Dedifferentiated amniotic fluid mesenchymal stem cell (primary cell): ENCODE measurements around the gene SDCCAG8.
"Not testable (repeated sequence)": the region's sequence is repeated elsewhere in the genome, so short reads cannot be mapped to it uniquely, and the experiment has no call there.

Experiments
- DNase-seq: peaks from one replicate; pipeline ENCODE4 v3.0.0-alpha.2; 2016; ENCODE audit errors: extremely low spot score

The SDCCAG8 gene

GRCh38 chr1:243332440-243332839 is 76.6 kb downstream of the SDCCAG8 start:
- DNase-seq: no peak

GRCh38 chr1:243335292-243335691 is 79.5 kb downstream of the SDCCAG8 start:
- no peak for DNase-seq

- DNase-seq: no peak
These were observed 80.3 kb downstream of the SDCCAG8 start for GRCh38 chr1:243336163-243336562.

GRCh38 chr1:243338848-243339247 is 83.0 kb downstream of the SDCCAG8 start:
- not testable (repeated sequence) for DNase-seq

GRCh38 chr1:243341074-243341473 is 85.2 kb downstream of the SDCCAG8 start:
- no peak for DNase-seq

- DNase-seq: peak; percentile 34
These were observed 88.4 kb downstream of the SDCCAG8 start for GRCh38 chr1:243343970-243344937.

- no peak for DNase-seq
These were observed 89.4 kb downstream of the SDCCAG8 start for GRCh38 chr1:243345205-243345604.

GRCh38 chr1:243346016-243346415 is 90.2 kb downstream of the SDCCAG8 start:
- DNase-seq: no peak

GRCh38 chr1:243346468-243346867 is 90.6 kb downstream of the SDCCAG8 start:
- no peak for DNase-seq

- DNase-seq: no peak
These were observed 92.5 kb downstream of the SDCCAG8 start for GRCh38 chr1:243348331-243348730.

- no peak for DNase-seq
These were observed 93.3 kb downstream of the SDCCAG8 start for GRCh38 chr1:243349128-243349527.

GRCh38 chr1:243351337-243351736 is 95.5 kb downstream of the SDCCAG8 start:
- DNase-seq: no peak

- DNase-seq: no peak
These were observed 98.8 kb downstream of the SDCCAG8 start for GRCh38 chr1:243354511-243355153.

- no peak for DNase-seq
These were observed 108.0 kb downstream of the SDCCAG8 start for GRCh38 chr1:243363832-243364231.

- DNase-seq: no peak
These were observed 108.5 kb downstream of the SDCCAG8 start for GRCh38 chr1:243364330-243364729.

GRCh38 chr1:243364866-243365265 is 109.0 kb downstream of the SDCCAG8 start:
- DNase-seq: no peak

GRCh38 chr1:243367314-243367713 is 111.5 kb downstream of the SDCCAG8 start:
- DNase-seq: no peak

GRCh38 chr1:243374412-243374811 is 118.6 kb downstream of the SDCCAG8 start:
- DNase-seq: no peak

GRCh38 chr1:243375596-243375995 is 119.8 kb downstream of the SDCCAG8 start:
- no peak for DNase-seq

GRCh38 chr1:243378669-243379068 is 122.8 kb downstream of the SDCCAG8 start:
- no peak for DNase-seq

GRCh38 chr1:243379208-243379607 is 123.4 kb downstream of the SDCCAG8 start:
- no peak for DNase-seq

- DNase-seq: no peak
These were observed 123.9 kb downstream of the SDCCAG8 start for GRCh38 chr1:243379706-243380105.

- DNase-seq: no peak
These were observed 132.4 kb downstream of the SDCCAG8 start for GRCh38 chr1:243388276-243388675.
